Measurements from ENCODE around the gene AARS2.

Gene AARS2

DNA sequence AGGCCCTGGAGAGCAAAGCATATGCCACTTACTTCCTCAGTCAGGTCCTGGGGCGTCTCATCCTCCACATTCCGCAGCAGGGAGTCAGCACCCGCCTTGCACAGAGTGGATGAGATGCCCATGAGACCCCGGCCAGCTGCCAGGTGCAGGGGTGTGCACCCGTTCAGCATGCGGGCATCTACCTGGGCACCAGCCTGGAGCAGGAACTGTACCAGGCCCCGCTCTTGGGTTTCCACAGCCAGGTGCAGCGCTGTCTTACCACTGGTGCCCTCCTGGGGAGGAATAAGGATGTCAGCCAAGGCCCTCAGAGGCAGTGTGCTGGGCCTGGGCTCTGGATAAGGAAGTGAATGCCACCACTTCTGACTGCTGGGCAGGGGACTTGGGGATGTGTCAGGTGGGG is 53.1 kb downstream of the AARS2 start:
- no peak for DNase-seq

DNA sequence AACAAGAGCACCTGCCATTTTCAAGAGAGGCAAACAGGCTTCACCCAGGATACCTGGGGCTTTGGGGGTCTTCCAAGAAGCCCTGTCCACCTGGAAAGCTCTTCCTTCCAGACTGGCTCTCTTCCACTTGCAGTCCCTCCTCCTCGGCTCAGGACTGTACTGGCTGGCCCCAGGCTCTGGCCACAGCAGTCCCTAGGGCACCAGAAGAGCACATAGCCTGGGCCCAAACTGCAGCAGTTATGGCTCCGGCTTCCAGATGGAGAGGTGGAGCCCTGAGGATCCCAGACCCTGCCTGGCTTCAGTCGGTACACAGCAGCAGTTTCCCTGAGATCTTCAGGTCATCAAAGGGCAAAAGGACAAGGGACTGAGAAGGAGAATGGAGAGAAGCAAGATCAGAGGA is 54.2 kb downstream of the AARS2 start:
- DNase-seq, result no peak

DNA sequence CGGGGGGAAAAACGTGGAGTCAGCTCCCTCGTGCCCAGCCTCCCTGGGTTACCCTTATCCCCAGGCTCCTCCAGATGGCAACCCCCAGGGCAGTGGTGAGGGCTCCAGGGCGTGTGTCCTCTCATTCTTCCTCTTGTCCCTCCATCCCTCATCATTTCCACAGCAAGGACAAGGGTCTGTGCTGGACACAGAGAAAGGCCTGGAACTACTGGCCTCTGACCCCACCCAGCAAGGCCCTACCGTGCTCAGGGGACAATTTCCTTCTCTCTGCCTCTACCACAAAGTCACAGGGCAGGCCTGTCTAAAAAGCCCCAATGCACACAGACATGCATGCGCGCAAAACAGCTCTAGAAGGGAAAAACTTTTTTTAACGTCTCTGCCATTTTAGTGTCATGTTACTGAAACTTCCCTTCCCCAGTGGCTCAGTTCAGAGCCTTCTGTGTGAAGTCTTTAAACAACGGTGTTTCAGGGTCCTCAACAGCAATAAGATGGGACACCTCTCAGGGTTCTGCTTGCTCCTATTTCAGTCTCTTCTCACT is 54.8 kb downstream of the AARS2 start:
- no peak for DNase-seq

DNA sequence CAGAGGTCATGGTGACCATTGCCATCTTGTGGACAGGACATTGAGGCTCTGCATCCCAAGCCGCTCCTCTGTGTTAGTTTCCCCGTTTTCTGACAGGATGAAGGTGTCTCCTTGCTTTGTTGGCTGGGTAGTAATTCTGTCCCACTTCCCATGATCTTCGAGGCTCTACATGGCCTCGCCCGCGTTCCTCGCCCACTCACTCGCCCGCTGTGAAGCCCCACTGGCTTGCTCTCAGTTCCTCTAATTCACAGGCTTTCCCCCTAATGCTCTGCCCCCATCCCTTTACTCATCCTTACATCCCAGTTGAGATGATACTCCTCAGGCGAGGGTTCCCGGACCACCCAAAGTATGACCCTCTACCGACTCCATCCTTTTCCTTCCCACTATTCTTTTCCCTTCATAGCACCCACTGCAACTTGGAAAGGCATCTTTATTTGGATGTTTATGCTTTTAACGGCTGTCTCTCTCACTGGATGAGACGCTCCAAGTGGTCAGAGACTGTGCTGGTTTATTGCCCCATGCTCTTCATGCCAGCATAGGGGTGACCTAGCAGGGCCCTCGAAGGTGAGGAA is 55.3 kb downstream of the AARS2 start:
- DNase-seq, result no peak

DNA sequence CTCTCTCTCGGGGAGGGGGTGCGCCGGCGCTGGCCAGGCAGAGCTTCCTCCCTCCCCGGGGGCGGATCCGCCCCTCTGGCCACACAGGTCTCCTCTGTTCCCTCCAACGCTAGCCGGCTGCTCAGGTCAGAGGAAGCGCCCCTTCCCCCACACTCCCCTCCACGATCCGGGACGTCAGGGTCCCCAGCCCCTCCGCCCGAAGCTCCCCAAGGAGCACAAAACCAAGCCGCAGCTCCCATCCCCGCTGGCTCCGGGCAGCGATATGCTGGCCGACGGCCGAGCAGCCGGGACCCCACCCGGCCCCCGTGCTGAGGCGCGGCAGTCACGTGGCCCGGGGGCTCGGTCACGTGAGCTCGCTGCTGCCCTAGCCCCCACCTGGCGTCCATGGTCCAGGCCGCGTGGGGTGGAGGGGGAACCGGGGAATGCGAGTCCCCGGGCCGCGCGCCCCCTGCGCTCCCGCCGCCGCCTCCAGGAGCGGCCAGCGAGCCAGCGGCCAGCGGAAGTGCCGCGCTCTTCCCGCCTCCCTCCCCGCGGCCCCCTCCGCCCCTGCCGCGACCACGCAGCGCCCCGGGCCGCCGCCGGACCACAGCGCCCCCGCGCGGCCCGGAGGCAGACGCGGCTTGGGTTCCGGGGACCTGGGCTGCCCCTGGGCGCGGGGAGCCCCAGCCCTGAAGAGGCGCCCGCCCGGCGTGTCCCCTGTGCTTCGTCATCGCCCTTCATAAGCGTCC is 56.0 kb downstream of the AARS2 start, which contains the start of gene SLC35B2:
TSS of gene SLC35B2 (minus strand) at position 504 of the 728 bp plus-strand sequence. CDS start at position 386, 118 bp downstream.
- DNase-seq, result peak; percentile 87

DNA sequence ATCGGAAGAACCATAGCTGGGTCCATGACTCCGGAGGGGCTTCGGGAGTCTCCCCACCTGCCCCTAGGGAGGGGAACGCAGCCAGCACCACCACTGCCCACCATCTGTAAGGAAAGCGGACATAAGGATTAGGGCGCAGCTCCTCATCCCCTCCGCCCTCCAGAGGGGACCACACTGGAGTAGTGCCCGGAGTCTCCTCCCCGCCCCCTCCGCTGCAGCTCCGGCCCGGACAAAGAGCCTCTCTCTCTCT is 56.4 kb downstream of the AARS2 start:
- DNase-seq, result no peak

DNA sequence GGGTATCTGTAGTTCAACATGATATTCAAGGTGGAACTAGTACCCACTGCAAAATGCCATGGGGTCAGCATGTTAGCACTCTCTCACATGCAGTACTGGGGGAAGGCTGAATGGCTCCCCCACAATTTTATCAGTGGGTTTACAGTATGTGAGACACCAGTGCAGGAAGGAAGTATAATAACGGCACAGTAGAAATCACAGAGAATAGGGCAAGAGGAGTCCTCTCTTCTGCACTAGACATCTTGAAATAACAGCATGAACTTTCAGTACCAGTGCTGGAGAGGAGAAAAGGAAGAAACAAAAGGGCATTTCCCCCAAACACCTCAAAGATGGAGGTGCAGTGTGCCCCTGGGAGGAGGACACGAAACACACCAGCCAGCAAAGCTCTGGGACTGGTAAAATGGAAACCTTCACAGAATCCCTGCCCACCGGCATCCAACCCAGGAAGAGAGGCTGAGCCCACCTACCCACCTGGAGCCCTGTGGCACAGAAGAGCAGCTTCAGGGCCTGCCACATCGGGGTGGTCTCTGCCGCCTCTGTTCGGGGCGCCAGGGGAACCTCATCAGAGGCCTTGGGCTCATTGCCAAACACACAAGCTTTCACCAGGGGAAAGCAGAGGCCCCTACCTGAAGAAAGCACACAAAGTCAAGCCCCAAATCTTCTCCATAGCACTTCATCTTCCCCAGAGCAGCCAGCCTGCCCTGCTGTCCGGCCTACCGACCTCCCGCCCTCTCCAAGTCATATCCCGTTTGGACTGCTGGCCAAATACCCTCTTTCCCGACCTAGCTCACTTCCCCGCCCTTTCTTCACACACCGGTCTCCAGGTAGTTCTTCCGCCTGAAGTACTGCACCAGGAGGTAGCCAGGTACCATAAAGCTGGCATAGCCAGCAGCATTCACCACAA is 57.0 kb downstream of the AARS2 start:
- no peak for DNase-seq

DNA sequence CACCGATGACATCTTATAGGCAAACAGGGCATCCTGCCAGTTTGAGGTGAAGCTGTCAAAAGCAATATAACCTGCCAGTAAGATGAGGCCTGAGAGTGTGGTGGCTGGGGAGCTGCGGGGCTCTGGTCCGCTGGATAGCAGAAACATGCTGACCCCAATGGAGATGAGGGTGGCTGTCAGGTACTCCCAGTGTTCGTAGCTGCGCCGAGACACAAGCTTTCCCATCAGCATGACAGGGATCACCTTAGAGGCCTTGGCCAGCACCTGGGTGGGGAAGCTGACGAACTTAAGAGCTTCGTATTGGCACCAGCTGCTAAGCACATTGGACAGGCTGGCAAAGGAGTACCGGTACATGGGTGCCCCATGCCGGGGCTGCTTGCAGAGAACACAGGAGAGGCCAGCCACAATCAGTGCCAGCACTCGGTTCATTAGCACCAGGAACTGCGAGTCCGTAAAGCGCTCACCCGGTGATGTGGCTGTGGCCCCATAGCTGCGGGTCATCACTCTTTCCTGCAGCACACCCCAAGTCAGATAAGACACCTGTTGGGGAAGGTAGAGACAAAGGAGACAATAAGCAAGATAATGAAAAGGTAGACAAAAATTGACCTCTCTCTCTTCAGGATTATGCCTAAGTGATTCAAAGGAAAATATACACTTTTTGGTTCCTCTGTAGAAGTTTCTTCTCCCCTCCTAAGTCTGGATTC is 57.9 kb downstream of the AARS2 start:
- no peak for DNase-seq

DNA sequence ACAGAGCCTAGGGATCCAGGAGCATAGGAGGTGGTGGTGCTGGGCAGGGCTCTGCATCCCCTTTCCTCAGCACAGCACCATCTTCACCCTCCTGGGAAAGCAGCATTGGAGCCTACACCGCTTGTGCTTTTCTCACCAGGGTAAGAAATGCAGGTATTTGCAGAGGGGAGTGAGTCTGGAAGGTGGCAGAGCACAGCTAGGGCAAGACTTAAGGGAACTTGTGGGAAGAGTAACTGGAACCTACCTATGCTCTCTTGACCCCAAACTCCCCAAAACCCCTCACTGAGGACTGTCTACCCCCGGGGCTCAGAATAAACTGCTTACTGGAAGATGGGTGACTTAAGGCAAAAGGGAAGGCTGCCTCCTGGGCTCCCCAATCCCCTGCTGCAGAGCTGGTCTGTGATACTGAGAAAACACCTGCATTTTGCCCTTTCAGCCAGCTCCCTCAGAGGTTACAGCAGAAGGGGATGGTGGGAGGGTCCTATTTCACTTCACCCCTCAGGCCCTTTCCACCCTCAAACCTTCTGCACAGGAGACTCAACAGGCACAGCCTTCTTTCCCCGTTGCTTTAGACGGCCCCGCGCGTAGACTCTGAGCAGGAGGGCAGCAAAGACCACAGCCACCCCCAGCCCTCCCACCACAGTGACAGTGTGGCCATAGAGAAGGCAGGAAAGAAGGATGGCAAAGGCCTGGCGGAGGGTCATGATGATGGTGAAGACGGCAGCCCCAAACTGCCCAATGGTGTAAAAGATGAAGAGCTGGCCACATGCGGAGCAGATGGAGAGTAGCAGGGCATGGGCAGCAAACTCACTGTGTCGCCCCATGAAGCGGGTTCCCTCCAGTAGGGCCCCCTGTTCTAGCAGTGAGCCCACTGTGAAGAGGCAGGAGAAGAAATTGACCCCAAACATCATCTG is 58.7 kb downstream of the AARS2 start:
- DNase-seq, result no peak

DNA sequence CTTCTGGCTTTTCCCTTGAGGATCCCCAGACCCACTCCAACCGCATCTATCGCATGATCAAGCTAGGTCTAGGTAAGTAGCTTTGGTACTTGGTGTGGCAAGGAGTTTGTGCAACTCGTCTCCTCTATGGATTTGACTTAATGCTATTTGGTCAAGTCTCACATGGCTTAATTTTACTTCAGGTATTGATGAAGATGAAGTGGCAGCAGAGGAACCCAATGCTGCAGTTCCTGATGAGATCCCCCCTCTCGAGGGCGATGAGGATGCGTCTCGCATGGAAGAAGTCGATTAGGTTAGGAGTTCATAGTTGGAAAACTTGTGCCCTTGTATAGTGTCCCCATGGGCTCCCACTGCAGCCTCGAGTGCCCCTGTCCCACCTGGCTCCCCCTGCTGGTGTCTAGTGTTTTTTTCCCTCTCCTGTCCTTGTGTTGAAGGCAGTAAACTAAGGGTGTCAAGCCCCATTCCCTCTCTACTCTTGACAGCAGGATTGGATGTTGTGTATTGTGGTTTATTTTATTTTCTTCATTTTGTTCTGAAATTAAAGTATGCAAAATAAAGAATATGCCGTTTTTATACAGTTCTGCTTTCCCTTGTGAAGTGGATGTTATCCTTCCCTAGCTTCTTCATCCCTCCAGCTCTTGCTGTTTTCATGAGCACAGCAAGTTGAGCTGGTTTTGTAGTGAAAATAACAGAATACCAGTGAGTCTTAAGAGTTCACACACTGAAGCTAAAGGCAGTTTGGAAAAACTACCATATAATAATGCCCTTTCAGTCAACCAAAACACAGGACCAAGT is 59.6 kb downstream of the AARS2 start:
- no peak for DNase-seq

DNA sequence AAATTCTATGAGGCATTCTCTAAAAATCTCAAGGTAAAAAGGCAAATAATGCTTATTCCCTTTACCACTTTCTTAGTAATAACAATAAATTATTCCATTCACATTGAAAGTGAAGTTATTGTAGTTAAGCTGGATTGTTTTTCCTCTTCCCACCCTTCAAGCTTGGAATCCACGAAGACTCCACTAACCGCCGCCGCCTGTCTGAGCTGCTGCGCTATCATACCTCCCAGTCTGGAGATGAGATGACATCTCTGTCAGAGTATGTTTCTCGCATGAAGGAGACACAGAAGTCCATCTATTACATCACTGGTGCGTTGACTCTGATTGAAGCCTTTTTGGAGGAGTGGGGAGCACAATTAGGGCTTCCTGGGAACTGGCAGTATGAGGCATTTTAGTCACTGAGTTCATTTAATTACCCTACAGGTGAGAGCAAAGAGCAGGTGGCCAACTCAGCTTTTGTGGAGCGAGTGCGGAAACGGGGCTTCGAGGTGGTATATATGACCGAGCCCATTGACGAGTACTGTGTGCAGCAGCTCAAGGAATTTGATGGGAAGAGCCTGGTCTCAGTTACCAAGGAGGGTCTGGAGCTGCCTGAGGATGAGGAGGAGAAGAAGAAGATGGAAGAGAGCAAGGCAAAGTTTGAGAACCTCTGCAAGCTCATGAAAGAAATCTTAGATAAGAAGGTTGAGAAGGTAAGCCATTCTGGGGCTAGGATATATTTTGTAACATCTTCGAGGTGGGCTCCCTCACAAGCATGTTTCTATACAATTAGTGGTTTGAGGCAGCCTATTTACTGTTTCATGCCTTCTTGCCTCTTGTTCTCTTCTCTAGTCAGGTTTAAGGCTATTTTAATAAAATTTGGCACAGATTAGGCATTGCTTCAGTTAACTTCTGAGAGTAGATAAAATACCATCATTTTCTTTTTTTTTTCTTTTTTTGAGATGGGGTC is 61.3 kb downstream of the AARS2 start:
- DNase-seq, result no peak

DNA sequence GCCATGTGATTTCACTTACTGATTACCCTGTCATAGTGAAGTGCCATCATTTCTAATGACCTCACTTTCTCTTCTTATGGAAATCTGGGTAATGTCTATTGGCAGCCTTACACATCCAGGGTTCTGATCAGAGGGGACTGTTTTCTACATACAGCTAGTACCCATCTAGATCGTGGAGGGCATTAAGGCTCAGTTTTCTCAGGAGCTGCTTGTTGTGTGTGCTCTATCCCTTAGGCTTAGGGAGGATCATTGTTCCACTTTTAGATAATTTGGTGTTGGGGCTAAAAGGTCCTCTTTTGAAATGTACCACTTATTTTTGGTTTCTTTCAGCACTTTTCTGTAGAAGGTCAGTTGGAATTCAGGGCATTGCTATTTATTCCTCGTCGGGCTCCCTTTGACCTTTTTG is 62.4 kb downstream of the AARS2 start:
- DNase-seq, result no peak

DNA sequence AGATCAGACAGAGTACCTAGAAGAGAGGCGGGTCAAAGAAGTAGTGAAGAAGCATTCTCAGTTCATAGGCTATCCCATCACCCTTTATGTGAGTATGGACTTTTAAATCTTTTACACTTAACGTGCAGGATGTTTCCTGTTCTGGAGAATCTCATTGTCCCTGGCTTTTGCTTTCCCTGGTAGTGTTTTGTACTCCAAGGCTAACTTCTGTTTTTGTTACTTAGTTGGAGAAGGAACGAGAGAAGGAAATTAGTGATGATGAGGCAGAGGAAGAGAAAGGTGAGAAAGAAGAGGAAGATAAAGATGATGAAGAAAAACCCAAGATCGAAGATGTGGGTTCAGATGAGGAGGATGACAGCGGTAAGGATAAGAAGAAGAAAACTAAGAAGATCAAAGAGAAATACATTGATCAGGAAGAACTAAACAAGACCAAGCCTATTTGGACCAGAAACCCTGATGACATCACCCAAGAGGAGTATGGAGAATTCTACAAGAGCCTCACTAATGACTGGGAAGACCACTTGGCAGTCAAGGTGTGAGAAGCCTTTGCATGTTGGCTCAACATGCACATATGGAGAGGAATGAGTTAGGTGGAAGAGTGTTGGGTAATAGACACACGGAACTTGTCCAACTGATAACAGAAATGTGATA is 63.0 kb downstream of the AARS2 start:
- DNase-seq, result no peak

Data from right hindlimb (tissue), 1 donor.